ENCODE measurements around the gene ANXA4.

DNA sequence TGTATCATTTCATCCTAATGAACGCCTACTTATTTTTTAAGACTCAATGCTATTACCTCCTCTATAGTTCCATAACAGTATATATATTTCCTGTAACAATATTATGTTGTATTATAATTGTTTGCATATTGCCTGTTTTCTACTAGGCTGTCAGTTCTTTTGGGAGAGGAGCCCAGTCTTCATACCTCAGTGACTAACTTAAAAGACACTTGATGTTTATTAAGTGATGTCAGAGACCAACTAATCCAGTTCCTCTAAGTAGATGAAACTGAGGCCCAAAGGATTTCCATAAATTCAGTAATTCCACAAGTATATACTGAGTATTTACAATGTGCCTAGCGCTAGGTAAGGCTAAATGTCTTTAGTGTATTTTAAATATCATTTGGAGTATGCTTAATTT is 49.5 kb upstream of the ANXA4 start:
- TF ChIP-seq POLR2AphosphoS5 (IDR thresholded peaks at IDR 0.05; ENCODE audit: borderline replicate concordance, low read depth, low read length) (no peak), EZH2 (IDR thresholded peaks at IDR 0.05) (no peak), FOXP2 (optimal IDR thresholded peaks at IDR 0.05; ENCODE audit: control extremely low read depth, extremely low read length, insufficient read depth) (no peak)

All from SK-N-MC (cell line).